Measurements from ENCODE around the gene CDHR2.
A peak's percentile ranks its signal among the peaks of the same experiment; 100 is the strongest.

GRCh38 chr5:176559683-176560082 is 10.5 kb downstream of the CDHR2 start:
- TF ChIP-seq, protein P1, sequence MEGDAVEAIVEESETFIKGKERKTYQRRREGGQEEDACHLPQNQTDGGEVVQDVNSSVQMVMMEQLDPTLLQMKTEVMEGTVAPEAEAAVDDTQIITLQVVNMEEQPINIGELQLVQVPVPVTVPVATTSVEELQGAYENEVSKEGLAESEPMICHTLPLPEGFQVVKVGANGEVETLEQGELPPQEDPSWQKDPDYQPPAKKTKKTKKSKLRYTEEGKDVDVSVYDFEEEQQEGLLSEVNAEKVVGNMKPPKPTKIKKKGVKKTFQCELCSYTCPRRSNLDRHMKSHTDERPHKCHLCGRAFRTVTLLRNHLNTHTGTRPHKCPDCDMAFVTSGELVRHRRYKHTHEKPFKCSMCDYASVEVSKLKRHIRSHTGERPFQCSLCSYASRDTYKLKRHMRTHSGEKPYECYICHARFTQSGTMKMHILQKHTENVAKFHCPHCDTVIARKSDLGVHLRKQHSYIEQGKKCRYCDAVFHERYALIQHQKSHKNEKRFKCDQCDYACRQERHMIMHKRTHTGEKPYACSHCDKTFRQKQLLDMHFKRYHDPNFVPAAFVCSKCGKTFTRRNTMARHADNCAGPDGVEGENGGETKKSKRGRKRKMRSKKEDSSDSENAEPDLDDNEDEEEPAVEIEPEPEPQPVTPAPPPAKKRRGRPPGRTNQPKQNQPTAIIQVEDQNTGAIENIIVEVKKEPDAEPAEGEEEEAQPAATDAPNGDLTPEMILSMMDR (IDR thresholded peaks at IDR 0.05; ENCODE audit: low read length): peak; percentile 15; the same call in 1 of the 2 replicates
- TF ChIP-seq EZH2 (IDR thresholded peaks at IDR 0.05; ENCODE audit: borderline replicate concordance, low read length): no peak

Measured in OCI-LY1 (cell line).